Caco-2 (cell line): Measurements from ENCODE around the gene ZNF583. TPM values are rescaled to one million over a fixed set of nuclear protein-coding genes. Genes with fewer than 3 reads are reported as not detected.

Source experiments
- BruUV-seq: library from RNA; stranded (reverse); fragments of 400-500 nt; replicated peaks from 2 replicates; lab custom pipeline; 2021; lab: Mats Ljungman, UMichigan
- CTCF ChIA-PET: fragments of 300-600 bp; sonication (Branson Sonifier 250); formaldehyde crosslinking; loops from one replicate; lab custom pipeline; 2022; ENCODE audit warnings: antibody characterized with exemption; lab: Charles Lee
- POLR2A ChIA-PET: fragments of 300-600 bp; sonication (Branson Sonifier 250); formaldehyde crosslinking; loops from one replicate; lab custom pipeline; 2022; ENCODE audit warnings: antibody characterized with exemption; lab: Charles Lee
- DNase-seq, 2 experiments: peaks; one replicate each; pipeline versions ENCODE4 v3.0.0 to v3.0.0-alpha.2; 2020 to 2022
- H3K27me3 ChIP-seq: replicated peaks from 2 replicates; pipeline ENCODE4 v1.6.0; 2011; ENCODE audit warnings: low read length; ENCODE audit not compliant: control insufficient read depth, insufficient read depth
- H3K36me3 ChIP-seq: 2 replicates; pipeline ENCODE4 v1.5.1; 2011; ENCODE audit warnings: low read length; ENCODE audit not compliant: control insufficient read depth, insufficient read depth
- H3K4me1 ChIP-seq: fragments of 250-450 bp; sonication (Bioruptor Pico); 2 replicates; pipeline ENCODE4 v1.5.1; 2020; ENCODE audit warnings: mild to moderate bottlenecking
- H3K4me3 ChIP-seq: 2 replicates; pipeline ENCODE4 v1.5.1; 2011; ENCODE audit warnings: low read depth, mild to moderate bottlenecking, control low read depth, low read length
- H3K9me3 ChIP-seq: fragments of 250-450 bp; sonication (Bioruptor Pico); 2 replicates; pipeline ENCODE4 v1.5.1; 2020; ENCODE audit warnings: mild to moderate bottlenecking, moderate library complexity
- H3K27ac Mint-ChIP-seq: one replicate; pipeline ENCODE4 v1.8.0; 2022; ENCODE audit warnings: mixed read lengths; ENCODE audit not compliant: unreplicated experiment
- H3K27me3 Mint-ChIP-seq: one replicate; pipeline ENCODE4 v1.8.0; 2022; ENCODE audit warnings: mixed read lengths; ENCODE audit not compliant: insufficient read depth, unreplicated experiment
- H3K36me3 Mint-ChIP-seq: one replicate; pipeline ENCODE4 v1.8.0; 2022; ENCODE audit warnings: mild to moderate bottlenecking, mixed read lengths; ENCODE audit not compliant: insufficient read depth, unreplicated experiment
- H3K4me1 Mint-ChIP-seq: one replicate; pipeline ENCODE4 v1.8.0; 2022; ENCODE audit warnings: low read depth, mixed read lengths; ENCODE audit not compliant: unreplicated experiment
- H3K4me3 Mint-ChIP-seq: one replicate; pipeline ENCODE4 v1.8.0; 2022; ENCODE audit warnings: mild to moderate bottlenecking, moderate library complexity, mixed read lengths; ENCODE audit not compliant: unreplicated experiment
- H3K9me3 Mint-ChIP-seq: one replicate; pipeline ENCODE4 v1.8.0; 2022; ENCODE audit warnings: mixed read lengths; ENCODE audit not compliant: unreplicated experiment
- CTCF ChIP-seq, 2 experiments: fragments of 200-600 bp in 1 of 2; IDR thresholded peaks; 1 replicate in 1 of 2; 2 replicates in 1 of 2; pipeline versions ENCODE4 v1.5.1 to v1.8.0; 2011 to 2022; ENCODE audit warnings: antibody characterized with exemption in 1 of 2, control low read depth in 1 of 2, inconsistent platforms in 1 of 2, low read depth in 1 of 2, low read length in 1 of 2, mild to moderate bottlenecking in 1 of 2, moderate library complexity in 1 of 2; ENCODE audit not compliant: insufficient read depth in 1 of 2, severe bottlenecking in 1 of 2, unreplicated experiment in 1 of 2
- intact Hi-C: fragments of 100-400 bp; cut with micrococcal nuclease; formaldehyde crosslinking; loops from one replicate; pipeline ENCODE4 v1.10.0; 2022; ENCODE audit not compliant: unreplicated experiment
- total RNA-seq: library from RNA; stranded (reverse); gene quantifications from 2 replicates; pipeline ENCODE4 v1.2.3, GENCODE V29; 2022

Gene ZNF583
- total RNA-seq, 1 experiment from 2014 or later: not detected

GRCh38 chr19:56393119-56394012 lies 10.8 kb upstream of the ZNF583 start, which contains the start of gene ZNF582:
TSS of gene ZNF582 (minus strand) at chr19:56393534. CDS start at chr19:56391752, 1,782 bp downstream.
- CTCF ChIA-PET: no interaction called here
- intact Hi-C loops: no loop called here
- no peaks in the 10 kb centered on the region; the same call in 1 of the 2 replicates for H3K9me3 ChIP-seq

GRCh38 chr19:56398809-56399208 lies 5.3 kb upstream of the ZNF583 start:
- TF ChIP-seq CTCF (IDR thresholded peaks at IDR 0.05; ENCODE audit: insufficient read depth in 1 of 2, low read depth in 1 of 2, low read length in 1 of 2, severe bottlenecking in 1 of 2, unreplicated experiment in 1 of 2): no peak
- Histone ChIP-seq H3K36me3 (no peaks in the 10 kb centered on the region), H3K4me3 (no peak overlapping the region), H3K9me3 (peaks cover 23% of the 10 kb centered on the region), H3K27me3 (no peaks in the 10 kb centered on the region), H3K4me1 (no peaks in the 10 kb centered on the region)
- ChIA-PET CTCF (no interaction called here), POLR2A (no interaction called here)
- Mint-ChIP-seq H3K9me3 (peaks cover 69% of the 10 kb centered on the region), H3K4me3 (no peak overlapping the region), H3K27ac (no peak overlapping the region), H3K27me3 (no peaks in the 10 kb centered on the region), H3K36me3 (no peaks in the 10 kb centered on the region), H3K4me1 (no peaks in the 10 kb centered on the region)
- BruUV-seq: no TSS peak
- intact Hi-C loops: no loop called here
- DNase-seq: no peak

More at GRCh38 chr19:56393119-56394012, 10.8 kb upstream of the ZNF583 start, which contains the start of gene ZNF582:
- Histone ChIP-seq H3K27me3 (no peaks in the 10 kb centered on the region), H3K36me3 (no peaks in the 10 kb centered on the region), H3K4me3 (no peak within 1 kb of the TSS), H3K4me1 (no peaks in the 10 kb centered on the region)
- H3K4me1 Mint-ChIP-seq: no peaks in the 10 kb centered on the region
- peaks cover 78% of the 10 kb centered on the region for H3K9me3 Mint-ChIP-seq
- POLR2A ChIA-PET: no interaction called here
- peak within 1 kb of the TSS; percentile 65 for H3K4me3 Mint-ChIP-seq
- H3K27me3 Mint-ChIP-seq: no peaks in the 10 kb centered on the region
- no peak for TF ChIP-seq CTCF (IDR thresholded peaks at IDR 0.05; ENCODE audit: insufficient read depth in 1 of 2, low read depth in 1 of 2, low read length in 1 of 2, severe bottlenecking in 1 of 2, unreplicated experiment in 1 of 2)
- H3K36me3 Mint-ChIP-seq: no peaks in the 10 kb centered on the region
- no peak for DNase-seq
- no peak within 1 kb of the TSS for H3K27ac Mint-ChIP-seq
- BruUV-seq: no TSS peak

DNA sequence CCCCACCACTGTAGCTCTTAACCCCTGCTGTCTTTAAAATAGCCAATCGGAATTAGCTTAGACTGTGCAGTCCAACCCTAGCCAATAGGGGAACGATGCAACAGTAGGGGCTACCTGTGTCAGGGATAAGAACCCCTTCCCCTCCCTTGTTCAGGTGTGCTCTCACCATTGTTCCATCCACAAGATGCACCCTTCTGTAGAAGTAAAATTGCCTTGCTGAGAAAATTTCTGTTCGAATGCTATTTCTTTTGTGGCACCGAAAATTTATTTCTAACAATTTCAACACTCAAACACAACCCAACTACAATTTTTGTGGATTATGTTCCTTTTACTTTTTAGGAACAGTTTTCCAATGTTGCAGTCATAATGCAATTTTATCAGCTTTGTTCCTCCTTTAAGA lies 3.6 kb upstream of the ZNF583 start:
- no peak overlapping the region for H3K4me3 ChIP-seq
- H3K27me3 ChIP-seq: no peaks in the 10 kb centered on the region
- no peak for DNase-seq
- intact Hi-C loops: no loop called here
- no peaks in the 10 kb centered on the region for H3K36me3 ChIP-seq
- no peak for TF ChIP-seq CTCF (IDR thresholded peaks at IDR 0.05; ENCODE audit: insufficient read depth in 1 of 2, low read depth in 1 of 2, low read length in 1 of 2, severe bottlenecking in 1 of 2, unreplicated experiment in 1 of 2)
- H3K4me1 ChIP-seq: no peaks in the 10 kb centered on the region
- Mint-ChIP-seq H3K27ac (no peak overlapping the region), H3K27me3 (no peaks in the 10 kb centered on the region), H3K9me3 (peaks cover 68% of the 10 kb centered on the region), H3K4me3 (no peak overlapping the region), H3K36me3 (no peaks in the 10 kb centered on the region), H3K4me1 (no peaks in the 10 kb centered on the region)
- BruUV-seq: no TSS peak
- POLR2A ChIA-PET: no interaction called here
- CTCF ChIA-PET: no interaction called here
- H3K9me3 ChIP-seq: peaks cover 37% of the 10 kb centered on the region
